ENCODE data around the gene OMG.
"Not testable (repeated sequence)": the region's sequence is repeated elsewhere in the genome, so short reads cannot be mapped to it uniquely, and the experiment has no call there.

The OMG gene, protein sequence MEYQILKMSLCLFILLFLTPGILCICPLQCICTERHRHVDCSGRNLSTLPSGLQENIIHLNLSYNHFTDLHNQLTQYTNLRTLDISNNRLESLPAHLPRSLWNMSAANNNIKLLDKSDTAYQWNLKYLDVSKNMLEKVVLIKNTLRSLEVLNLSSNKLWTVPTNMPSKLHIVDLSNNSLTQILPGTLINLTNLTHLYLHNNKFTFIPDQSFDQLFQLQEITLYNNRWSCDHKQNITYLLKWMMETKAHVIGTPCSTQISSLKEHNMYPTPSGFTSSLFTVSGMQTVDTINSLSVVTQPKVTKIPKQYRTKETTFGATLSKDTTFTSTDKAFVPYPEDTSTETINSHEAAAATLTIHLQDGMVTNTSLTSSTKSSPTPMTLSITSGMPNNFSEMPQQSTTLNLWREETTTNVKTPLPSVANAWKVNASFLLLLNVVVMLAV

DNA sequence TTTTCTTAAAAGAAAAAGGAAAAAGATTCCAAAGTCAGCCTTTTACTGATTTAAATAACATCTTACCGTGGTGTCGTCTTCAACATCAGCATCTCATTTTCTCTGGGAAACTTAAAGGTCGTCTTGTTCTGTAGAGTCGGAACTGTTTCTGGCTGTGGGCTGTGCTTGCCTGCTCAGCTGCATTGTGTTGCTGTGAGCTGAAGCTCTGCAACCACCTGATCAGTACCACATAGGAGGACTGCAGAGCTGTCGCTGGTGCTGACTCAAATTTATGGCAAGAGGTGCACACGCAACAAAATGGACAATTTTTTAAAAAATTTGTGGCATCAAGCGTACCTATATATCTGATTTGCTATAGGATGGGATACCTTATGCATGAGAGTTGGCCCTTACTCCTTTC is at the start of gene OMG:
OMG (minus strand) TSS at position 150 of the 400 bp plus-strand sequence. CDS start 908 bp downstream, outside the sequence.
- DNase-seq: no peak

DNA sequence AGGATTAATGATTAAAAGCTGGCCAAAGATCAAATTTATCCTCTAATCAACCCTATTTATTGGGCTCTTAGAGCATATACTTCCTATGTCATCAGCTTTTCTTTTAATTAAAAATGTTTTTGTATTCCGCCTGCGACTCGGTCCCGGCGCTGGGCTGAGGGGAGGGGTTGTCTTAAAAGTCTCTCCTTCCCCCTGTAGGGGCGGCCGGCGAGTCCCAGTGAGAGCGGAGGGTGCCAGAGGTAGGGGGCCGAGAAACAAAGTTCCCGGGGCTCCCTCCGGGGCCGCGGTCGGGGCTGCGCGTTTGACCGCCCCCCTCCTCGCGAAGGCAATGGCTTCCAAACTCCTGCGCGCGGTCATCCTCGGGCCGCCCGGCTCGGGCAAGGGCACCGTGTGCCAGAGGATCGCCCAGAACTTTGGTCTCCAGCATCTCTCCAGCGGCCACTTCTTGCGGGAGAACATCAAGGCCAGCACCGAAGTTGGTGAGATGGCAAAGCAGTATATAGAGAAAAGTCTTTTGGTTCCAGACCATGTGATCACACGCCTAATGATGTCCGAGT is 48.2 kb upstream of the OMG start:
- not testable (repeated sequence) for DNase-seq

DNA sequence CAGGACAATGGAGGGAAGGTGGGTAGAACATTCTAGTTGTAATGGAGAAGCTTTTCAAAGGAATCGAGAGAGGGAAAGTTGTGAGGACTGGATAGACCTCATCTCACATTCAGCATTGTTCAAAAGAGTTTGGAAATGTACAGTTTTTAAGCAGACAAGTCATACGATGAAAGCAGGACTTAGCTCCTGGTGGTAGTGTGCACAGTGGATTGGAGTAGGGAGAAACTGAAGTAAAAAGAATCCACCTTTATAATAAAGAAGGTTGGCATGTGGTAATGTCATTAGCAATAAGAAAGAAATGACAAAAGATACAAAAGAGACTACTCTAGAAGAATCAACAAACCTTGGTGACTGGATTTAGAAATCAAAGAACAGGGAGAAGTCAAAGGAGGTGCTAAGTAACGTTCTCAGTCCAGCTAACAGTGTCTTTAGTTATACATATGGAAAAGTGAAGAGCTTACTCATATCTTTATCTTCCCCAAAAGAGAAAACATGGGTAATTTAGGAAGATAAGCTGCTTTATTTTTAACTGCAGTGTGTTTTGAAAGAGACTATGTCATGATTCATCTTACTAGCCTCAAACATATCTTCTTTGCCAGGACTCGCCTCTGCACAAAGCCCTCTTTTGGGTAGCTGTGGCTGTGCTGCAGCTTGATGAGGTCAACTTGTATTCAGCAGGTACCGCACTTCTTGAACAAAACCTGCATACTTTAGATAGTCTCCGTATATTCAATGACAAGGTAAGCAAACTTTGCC is 43.0 kb upstream of the OMG start:
- DNase-seq: no peak

DNA sequence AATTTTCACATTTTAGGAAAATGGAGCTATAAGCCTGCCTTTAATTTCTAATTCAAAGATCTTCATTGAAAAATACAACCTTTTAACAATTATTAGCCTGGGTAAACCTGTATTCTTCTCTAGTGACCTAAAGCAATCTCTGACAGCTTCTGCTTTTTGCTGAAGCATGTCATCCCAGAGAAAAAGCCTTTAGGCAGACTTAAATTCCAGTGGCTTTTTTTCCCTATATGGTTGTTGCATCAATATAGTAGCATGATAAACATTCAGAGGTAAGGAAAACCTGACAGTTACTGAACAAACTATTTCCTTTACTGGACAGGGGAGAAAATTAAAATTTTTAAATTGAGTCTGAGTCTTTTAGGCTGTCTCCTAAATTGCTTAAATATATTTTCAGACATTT is 32.2 kb upstream of the OMG start:
- DNase-seq: no peak

DNA sequence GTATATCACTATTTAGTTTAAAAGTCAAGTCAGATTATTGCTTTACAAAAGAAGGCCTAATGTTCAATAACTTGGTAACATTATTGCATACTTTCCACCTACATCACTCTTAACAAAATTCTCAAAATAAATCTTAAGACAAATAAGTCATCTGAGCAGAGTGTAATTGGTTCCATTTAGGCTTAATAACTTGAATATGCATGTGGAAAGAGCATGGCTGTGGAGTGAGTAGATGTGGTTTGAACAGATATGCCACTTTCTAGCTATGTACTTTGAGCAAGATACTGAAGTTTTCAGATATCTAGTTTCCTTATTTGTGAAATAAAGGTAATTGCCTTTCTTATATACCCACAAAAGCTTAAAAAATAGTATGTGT is 31.1 kb upstream of the OMG start:
- DNase-seq: no peak

DNA sequence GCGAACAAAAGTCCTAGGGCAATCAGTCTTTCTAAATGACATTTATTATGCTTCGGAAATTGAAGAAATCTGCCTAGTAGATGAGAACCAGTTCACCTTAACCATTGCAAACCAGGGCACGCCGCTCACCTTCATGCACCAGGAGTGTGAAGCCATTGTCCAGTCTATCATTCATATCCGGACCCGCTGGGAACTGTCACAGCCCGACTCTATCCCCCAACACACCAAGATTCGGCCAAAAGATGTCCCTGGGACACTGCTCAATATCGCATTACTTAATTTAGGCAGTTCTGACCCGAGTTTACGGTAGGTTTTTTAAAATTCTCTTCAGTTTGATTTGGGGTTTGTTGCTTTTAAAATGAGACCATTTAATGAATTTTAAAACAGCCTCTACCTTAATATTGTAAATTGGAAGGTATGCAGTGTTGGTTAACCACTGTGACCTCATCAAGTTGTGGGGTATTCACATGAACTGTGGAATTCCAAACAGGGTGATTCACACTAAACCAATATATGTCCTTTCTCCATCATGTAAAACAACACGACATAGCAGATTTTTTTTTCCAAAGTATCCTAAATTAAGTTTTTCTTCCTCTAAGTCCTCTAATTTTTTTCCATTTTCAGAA is 30.6 kb upstream of the OMG start:
- DNase-seq: no peak

DNA sequence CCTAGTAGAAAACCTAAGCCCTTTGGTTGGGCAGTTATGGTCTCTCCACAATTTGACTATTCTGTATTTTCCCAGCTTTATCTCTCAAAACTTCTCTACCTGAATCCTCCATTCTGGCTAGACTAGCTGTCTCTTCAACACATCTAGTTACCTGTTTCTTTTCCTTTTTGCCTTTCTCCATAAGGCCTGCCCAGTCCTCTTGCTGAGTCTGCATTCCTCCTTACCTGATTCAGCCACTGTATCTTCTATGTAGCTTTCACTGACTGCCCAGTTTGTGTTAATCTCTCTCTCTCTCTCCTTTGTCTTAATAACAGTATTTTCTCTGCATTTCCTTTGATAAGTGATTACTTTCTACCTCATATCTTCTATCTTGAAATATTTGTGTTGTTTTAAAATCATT is 26.5 kb upstream of the OMG start:
- DNase-seq: no peak

DNA sequence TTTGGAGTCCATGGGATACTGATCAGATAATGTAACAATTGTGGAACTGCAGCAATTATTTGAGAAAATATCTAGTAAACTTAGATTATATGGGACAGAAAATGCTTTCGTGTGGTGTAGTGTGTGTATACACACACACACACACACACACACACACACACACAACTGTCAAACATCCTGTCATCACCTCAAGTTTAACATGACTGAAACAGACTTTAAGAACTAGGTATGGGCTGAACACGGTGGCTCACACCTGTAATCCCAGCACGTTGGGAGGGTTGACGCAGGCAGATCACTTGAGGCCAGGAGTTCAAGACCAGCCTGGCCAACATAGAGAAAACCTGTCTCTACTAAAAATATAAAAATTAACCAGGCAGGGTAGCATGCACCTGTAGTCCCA is 24.9 kb upstream of the OMG start:
- DNase-seq: no peak

DNA sequence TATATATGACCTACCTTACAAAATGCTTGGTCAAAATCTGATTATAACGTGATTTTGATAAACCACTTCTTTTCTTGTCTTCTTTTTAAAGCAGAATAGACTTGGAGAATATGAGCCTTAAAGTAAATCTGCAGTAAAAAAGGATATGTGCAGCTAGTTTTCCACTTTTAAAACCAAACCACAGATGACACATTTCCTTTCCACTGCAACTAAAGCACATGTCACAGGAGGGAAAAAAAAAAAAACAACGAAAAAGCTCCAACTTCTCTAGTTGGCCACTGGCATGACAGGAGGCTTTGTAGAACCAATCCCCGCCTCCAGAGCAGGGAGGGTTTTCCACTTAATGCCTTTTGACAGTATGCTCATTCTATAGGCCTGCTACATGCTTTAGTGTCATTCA is 24.4 kb upstream of the OMG start, which contains the start of gene EVI2A:
EVI2A (minus strand) TSS at position 142 of the 400 bp plus-strand sequence. CDS start 2,609 bp downstream, outside the sequence.
- DNase-seq: peak; percentile 78

DNA sequence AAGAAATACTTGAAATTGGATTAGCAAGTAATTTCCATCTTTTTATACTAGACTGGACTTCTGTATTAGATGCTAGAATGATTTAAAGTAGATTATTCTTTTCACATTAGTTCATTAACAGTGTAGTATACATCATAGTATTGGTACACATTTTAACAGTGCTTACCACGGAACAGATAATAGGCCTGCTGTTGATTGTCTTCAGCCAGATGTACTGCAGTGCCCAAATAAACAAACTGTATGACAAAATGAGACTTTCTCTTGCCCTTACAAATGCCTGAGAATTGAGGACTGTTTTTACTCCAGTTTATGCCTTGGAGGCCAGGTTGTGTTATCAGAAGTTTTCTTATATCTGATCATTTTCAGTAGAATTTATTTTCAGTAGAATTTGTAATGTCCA is 23.8 kb upstream of the OMG start:
- DNase-seq: no peak

DNA sequence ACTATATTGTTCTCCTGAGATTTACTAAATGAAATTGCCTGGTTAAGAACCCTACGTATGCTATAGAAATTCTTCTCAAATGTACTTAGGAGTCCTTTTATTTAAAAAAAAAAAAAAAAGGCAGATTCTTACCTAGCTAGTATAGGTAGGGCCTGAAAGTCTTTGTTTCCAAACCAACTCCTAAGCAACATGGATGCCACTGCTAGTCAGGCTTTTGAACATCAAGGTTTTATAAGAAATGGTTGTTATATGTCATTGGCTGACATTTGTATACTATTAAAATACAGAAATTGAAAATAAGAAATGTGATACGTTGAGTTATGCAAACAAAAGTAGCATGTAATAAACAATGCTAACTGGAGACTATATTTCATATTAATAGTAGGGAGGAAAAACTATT is 23.2 kb upstream of the OMG start:
- DNase-seq: no peak

DNA sequence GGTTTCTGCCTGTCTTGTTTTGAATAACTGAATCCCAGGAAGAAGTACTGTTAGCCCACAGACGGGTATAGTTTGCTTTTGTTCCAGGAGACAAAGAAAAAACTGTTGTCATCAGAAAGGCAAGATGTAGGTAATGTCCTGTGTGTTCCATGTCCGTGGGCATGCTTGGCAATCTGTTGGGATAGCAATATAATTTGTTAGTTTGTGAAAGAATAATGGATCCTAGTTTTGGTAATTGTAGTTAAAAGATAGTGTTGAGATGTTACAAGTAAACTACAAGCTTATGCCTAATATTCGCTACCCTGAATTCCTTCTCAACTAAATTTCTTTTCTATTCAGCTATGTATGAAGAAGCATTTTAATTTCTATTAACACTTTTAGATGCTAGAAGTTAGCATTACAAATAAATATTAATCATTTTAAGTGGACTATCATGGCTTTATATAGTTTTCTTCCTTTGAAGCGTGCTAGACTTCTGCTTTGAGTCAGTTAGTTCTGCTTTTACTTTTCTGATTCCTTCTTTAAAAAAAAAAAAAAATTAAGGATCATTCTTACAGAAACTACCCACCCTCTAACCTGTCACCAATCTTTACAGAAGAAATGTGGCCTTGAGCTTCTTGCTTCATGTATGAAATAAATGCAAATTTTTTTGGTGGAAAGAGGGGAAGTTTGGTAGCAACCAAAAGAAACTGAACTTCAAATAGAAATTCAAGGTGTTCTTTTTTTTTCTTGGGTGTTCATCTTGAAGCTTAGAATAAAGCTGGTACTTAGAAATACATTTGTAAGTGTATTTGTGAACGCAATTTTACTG is 22.0 kb upstream of the OMG start:
- no peak for DNase-seq

DNA sequence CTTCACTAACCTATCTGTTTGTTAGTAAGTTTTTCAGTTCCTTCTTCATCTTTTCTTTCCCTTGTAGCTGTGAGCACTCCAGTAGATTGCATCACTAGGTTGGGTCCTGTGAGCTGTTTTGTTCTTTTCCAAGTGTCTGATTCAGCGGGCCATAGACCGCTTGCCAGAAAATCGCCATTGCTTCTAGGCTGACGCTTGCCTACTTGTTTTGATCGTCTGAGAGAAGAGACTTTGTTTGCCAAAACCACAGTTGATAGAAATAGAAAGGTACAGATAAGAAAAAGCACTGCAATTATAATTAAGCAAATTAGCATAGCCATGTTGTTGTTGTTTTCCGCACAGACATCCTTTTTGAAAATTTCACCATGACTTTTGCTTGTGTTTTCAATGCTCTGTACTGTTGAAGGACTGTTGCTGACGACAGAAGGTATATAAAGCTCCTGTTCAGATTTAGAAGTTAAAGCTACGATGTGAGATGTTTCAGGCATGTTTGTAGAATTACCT is 21.3 kb upstream of the OMG start:
- peak; percentile 47 for DNase-seq

DNA sequence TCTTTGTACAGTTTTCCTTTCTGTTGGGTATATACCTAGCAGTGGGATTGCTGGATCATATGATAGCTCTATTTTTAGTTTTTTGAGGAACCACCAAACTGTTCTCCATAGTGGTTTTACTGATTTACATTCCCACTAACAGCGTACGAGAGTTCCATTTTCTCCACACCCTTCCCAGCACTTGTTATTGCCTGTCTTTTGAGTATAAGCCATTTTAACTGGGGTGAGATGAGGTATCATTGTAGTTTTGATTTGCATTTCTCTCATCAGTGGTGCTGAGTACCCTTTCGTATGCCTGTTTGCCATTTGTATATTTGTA is 17.7 kb upstream of the OMG start:
- no peak for DNase-seq

DNA sequence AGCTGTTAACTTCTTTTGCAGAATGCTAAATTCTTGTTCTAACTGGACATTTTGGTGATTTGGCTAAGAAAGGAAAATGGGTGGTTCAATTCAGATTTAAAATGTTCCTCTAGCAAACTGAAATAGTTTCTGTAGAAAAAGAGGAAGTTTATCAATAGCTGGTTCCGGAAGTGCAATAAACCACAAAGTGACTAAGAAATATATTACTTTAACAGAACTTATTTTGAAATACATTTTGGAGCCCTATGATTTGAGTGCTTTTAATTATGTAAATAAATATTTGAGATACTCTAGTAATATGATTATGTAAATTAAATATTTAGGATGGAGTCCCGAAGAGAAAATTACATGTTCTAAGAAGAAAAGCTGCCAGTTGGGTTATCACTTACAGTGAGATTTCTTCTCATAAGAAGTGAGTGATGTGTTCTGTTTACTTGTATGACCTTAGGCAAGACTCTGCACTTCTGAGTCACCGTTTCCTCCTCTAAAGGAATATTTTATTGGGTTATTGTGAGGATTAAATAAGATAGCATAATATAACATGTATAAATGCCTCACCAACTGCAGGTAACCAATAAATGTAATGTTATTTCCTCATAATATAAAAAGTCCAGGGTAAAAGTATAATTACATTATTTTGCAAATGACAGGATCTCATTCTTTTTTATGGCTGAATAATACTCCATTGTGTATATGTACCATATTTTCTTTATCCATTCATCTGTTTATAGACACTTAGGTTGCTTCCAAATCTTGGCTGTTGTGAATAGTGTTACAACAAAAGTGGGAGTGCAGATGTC is 17.1 kb upstream of the OMG start, which contains the start of gene EVI2B:
EVI2B (minus strand) TSS at position 73 of the 800 bp plus-strand sequence. CDS start 8,445 bp downstream, outside the sequence.
- no peak for DNase-seq

DNA sequence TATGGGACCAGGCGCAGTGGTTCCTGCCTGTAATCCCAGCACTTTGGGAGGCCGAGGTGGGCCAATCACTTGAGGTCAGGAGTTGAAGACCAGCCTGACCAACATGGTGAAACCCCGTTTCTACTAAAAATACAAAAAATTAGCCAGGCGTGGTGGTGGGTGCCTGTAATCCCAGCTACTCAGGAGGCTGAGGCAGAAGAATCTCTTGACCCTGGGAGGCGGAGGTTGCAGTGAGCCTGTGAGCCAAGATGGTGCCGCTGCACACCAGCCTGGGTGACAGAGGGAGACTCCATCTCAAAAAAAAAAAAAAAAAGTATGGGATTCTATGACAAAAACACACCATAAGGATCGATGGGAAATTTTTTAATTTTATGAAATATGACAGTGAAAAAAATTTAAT is 15.2 kb upstream of the OMG start:
- DNase-seq: peak; percentile 15

DNA sequence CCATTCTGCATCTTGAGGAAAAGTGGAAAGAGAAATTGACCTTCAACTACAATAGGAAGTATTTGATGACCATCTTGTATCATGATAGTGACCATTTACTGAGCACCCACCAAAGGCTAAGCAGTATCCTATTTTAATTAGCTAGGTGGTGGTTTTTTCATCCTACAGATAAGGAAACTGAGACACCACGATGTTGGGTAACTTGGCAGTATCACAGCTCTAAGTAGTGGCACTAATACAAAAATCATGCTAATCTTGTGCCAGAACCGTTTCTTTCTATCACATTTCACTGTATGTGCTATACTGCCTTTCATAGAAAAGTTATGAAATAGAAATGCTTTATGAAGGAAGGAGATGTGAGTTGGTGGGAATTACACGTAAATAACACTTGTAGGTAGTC is 14.5 kb upstream of the OMG start:
- DNase-seq: no peak

DNA sequence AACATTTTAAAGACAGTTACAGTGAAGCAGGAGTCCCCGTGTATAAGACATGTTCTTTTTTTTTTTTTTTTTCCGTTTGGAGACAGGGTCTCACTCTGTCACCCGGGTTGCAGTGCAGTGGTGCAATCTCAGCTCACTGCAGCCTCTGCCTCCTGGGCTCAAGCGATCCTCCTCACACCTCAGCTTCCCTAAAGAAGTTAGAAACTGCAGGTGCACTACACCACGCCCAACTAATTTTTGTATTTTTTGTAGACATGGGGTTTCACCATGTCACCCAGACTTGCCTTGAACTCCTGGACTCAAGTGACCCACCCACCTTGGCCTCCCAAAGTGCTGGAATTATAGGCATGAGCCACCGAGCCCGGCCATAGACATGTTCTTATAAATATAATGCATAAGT is 13.8 kb upstream of the OMG start:
- DNase-seq: no peak

DNA sequence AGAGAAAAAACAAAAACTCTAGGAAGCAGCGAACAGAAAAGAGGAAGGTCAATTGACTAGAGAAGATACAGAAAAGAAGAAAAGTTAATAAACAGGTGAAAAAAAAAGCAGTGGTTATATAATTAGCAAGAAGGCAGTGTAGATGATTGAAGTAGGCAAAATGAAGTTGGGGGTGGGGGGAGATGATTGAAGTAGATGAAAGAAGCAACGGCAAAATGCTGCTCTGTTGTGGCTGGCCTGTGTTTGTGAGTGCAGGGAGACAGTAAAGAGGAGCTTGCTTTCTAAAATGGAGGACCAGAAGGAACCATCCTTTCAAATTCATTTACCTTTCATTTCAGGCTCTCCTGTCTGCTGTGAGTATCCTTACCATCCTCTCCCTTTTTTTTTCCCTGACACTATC is 13.2 kb upstream of the OMG start:
- peak; percentile 22 for DNase-seq

DNA sequence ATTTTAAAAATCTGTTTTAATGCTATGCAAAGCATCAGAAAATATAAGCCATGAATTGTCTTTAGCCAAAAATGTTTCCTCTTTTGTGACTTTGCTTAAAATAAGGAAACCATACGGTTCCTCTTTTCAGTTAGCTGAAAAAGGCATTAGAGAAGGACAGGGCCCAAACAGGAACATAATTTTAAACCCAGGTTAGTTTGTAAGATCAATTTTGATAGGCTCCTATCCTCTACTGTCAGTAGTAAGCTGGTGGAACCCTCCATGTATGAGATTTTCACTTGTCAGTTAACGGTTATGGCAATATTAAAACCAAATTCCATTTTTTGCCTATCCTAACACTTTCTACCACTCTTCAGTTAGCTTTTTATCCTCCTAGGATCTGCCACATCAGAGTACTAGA is 12.5 kb upstream of the OMG start:
- no peak for DNase-seq
